GM12878 (cell line): ENCODE results near the gene RHBDD3. TPM values are rescaled to one million over a fixed set of nuclear protein-coding genes. Genes with fewer than 3 reads are reported as not detected.

ENCODE experiments used
- BCLAF1 ChIP-seq: fragments of 450-650 bp; IDR thresholded peaks from 2 replicates; pipeline ENCODE4 v1.6.1; 2017; ENCODE audit warnings: antibody characterized with exemption, mild to moderate bottlenecking, moderate library complexity
- BRCA1 ChIP-seq: IDR thresholded peaks from 2 replicates; pipeline ENCODE4 v1.6.1; 2011; ENCODE audit warnings: low read depth, low read length, improper control_type of control experiment
- CEBPZ ChIP-seq: fragments of 150-350 bp; IDR thresholded peaks from 2 replicates; pipeline ENCODE4 v1.6.1; 2016; ENCODE audit warnings: low read depth, low read length
- CHD2 ChIP-seq: IDR thresholded peaks from 2 replicates; pipeline ENCODE4 v1.6.1; 2011; ENCODE audit warnings: low read depth, low read length, improper control_type of control experiment, borderline replicate concordance
- EZH2 ChIP-seq: IDR thresholded peaks from 2 replicates; pipeline ENCODE4 v1.6.1; 2012; ENCODE audit warnings: low read depth, mild to moderate bottlenecking, control low read depth, inconsistent platforms, low read length, borderline replicate concordance; ENCODE audit not compliant: control insufficient read depth
- FOS ChIP-seq: IDR thresholded peaks from 3 replicates; pipeline ENCODE4 v1.6.1; 2011; ENCODE audit warnings: borderline replicate concordance; ENCODE audit not compliant: insufficient read length; ENCODE audit errors: extremely low read depth
- IKZF2 ChIP-seq, 2 experiments: fragments of 450-650 bp; IDR thresholded peaks; 2 replicates each; pipeline ENCODE4 v1.6.1; 2017; ENCODE audit warnings: mild to moderate bottlenecking in 2 of 2, moderate library complexity in 2 of 2
- IRF3 ChIP-seq: fragments of 450-650 bp; IDR thresholded peaks from 2 replicates; pipeline ENCODE4 v1.6.1; 2014; ENCODE audit warnings: mild to moderate bottlenecking
- JUND ChIP-seq: IDR thresholded peaks from 2 replicates; pipeline ENCODE4 v1.6.1; 2012; ENCODE audit warnings: low read depth, mild to moderate bottlenecking, low read length, improper control_type of control experiment, moderate library complexity
- KDM1A ChIP-seq: fragments of 200-600 bp; sonication (generic); IDR thresholded peaks from 2 replicates; pipeline ENCODE4 v1.6.1; 2016; ENCODE audit warnings: borderline replicate concordance
- MLLT1 ChIP-seq: fragments of 450-650 bp; IDR thresholded peaks from 2 replicates; pipeline ENCODE4 v1.6.1; 2016; ENCODE audit warnings: mild to moderate bottlenecking
- MTA3 ChIP-seq: IDR thresholded peaks from 2 replicates; pipeline ENCODE4 v1.6.1; 2012; ENCODE audit warnings: low read length, inconsistent platforms, borderline replicate concordance
- NFYA ChIP-seq: IDR thresholded peaks from 2 replicates; pipeline ENCODE4 v1.6.1; 2011; ENCODE audit warnings: low read depth, mild to moderate bottlenecking, low read length, improper control_type of control experiment, borderline replicate concordance
- PBX3 ChIP-seq: IDR thresholded peaks from 2 replicates; pipeline ENCODE4 v1.6.1; 2011; ENCODE audit warnings: mild to moderate bottlenecking, low read depth, low read length, moderate library complexity; ENCODE audit not compliant: insufficient replicate concordance
- PML ChIP-seq: IDR thresholded peaks from 2 replicates; pipeline ENCODE4 v1.6.1; 2012; ENCODE audit warnings: low read length, inconsistent platforms
- RB1 ChIP-seq: fragments of 450-650 bp; formaldehyde crosslinking; IDR thresholded peaks from 2 replicates; pipeline ENCODE4 v1.6.1; 2017; ENCODE audit warnings: mild to moderate bottlenecking, borderline replicate concordance
- RELA ChIP-seq: fragments of 450-650 bp; IDR thresholded peaks from 2 replicates; pipeline ENCODE4 v1.8.0; 2014; ENCODE audit warnings: borderline replicate concordance; ENCODE audit not compliant: partially characterized antibody
- TCF12 ChIP-seq: IDR thresholded peaks from 2 replicates; pipeline ENCODE4 v1.6.1; 2011; ENCODE audit warnings: low read depth, mild to moderate bottlenecking, low read length
- ZNF217 ChIP-seq: fragments of 450-650 bp; IDR thresholded peaks from 2 replicates; pipeline ENCODE4 v1.6.1; 2017; ENCODE audit warnings: antibody characterized with exemption, mild to moderate bottlenecking
- ZNF384 ChIP-seq: IDR thresholded peaks from 2 replicates; pipeline ENCODE4 v1.6.1; 2012; ENCODE audit warnings: low read depth, mild to moderate bottlenecking, low read length, improper control_type of control experiment, borderline replicate concordance
- polyA plus RNA-seq, 11 experiments: library from polyadenylated mRNA; depleted of rRNA in 4 of 11; unstranded in 6 of 11; stranded (reverse) in 5 of 11; fragments of >200 nt; fragmentation: Nextera tagmentation in 4 of 11; fragmentation: Illumina TruSeq in 1 of 11; extraction: Ambion mirVana in 4 of 11; extraction: Trizol in 1 of 11; gene quantifications; 1 replicate in 1 of 11; 2 replicates in 10 of 11; pipeline versions ENCODE4 v1.2.1 to v1.2.3, GENCODE V29; 2011 to 2016; ENCODE audit warnings: inconsistent platforms in 2 of 11, missing spikeins in 2 of 11, low read depth in 1 of 11
- total RNA-seq, 4 experiments: library from RNA; depleted of rRNA in 3 of 4; stranded (reverse); fragments of >200 nt in 3 of 4; fragmentation: Illumina TruSeq in 1 of 4; extraction: Trizol in 1 of 4; gene quantifications; 2 replicates each; pipeline versions ENCODE4 v1.2.1 to v1.2.3, GENCODE V29; 2013 to 2021

Gene RHBDD3
- total and polyA plus RNA-seq, 10 of the 15 experiments (the other 5 are each of a cell fraction or from before 2014, with no cell fraction given), result 0.27 to 41.2 (median 20.1) TPM

- TF ChIP-seq MLLT1, result peak; percentile 93
- no peak for TF ChIP-seq EZH2
- no peak for TF ChIP-seq FOS
- TF ChIP-seq MTA3, result no peak
- no peak for TF ChIP-seq CEBPZ
- no peak for TF ChIP-seq ZNF384
- TF ChIP-seq BCLAF1, result peak; percentile 98
- peak; percentile 77 for TF ChIP-seq TCF12
- no peak for TF ChIP-seq NFYA
- peak; percentile 55 to 76 for TF ChIP-seq IKZF2 (IDR thresholded peaks at IDR 0.05)
- peak; percentile 80; the same call in 1 of the 2 replicates for TF ChIP-seq RB1
- TF ChIP-seq ZNF217, result no peak
- no peak for TF ChIP-seq PML
- TF ChIP-seq PBX3, result no peak
- TF ChIP-seq IRF3, result peak; percentile 86
- TF ChIP-seq KDM1A, result no peak
- TF ChIP-seq CHD2, result peak; percentile 89
- TF ChIP-seq RELA, result peak; percentile 89
- no peak; the same call in 1 of the 2 replicates for TF ChIP-seq BRCA1
- TF ChIP-seq JUND, result peak; percentile 99
These were observed at the start of gene RHBDD3, which contains the start of gene EWSR1 (continued) for GRCh38 chr22:29267858-29268510.
